CD4-positive, alpha-beta T cell (primary cell): ENCODE measurements around the gene PDLIM5. TPM values are rescaled to one million over a fixed set of nuclear protein-coding genes. Genes with fewer than 3 reads are reported as not detected.

Source experiments
- ATAC-seq: fragments of 200-7000 bp; cut with Tn5 transposase; one replicate; pipeline ENCODE4 v1.10.0; 2022; ENCODE audit warnings: mild to moderate bottlenecking; ENCODE audit not compliant: poor library complexity
- CTCF ChIA-PET: fragments of 350-600 bp; sonication (Branson Sonifier 250); formaldehyde crosslinking; loops from one replicate; lab custom pipeline; 2021; ENCODE audit warnings: antibody characterized with exemption, inconsistent platforms; lab: Charles Lee
- POLR2A ChIA-PET: fragments of 350-600 bp; sonication (Branson Sonifier 250); formaldehyde crosslinking; loops from one replicate; lab custom pipeline; 2021; ENCODE audit warnings: antibody characterized with exemption, inconsistent platforms; lab: Charles Lee
- DNase-seq, 14 experiments: peaks; one replicate each; pipeline ENCODE4 v3.0.0-alpha.2; 2013 to 2020; ENCODE audit warnings: mixed read lengths in 2 of 14
- H3K27ac ChIP-seq, 2 donors: one replicate each; pipeline versions ENCODE4 v1.5.1 to v1.7.0; 2013; ENCODE audit warnings: low read length in 2 of 2, low read depth in 1 of 2, mild to moderate bottlenecking in 1 of 2
- H3K27me3 ChIP-seq, 2 experiments: 1 replicate in 1 of 2; 2 replicates in 1 of 2; pipeline versions ENCODE4 v1.6.1 to v1.7.0; 2013; ENCODE audit warnings: low read length in 2 of 2, control low read depth in 1 of 2, mild to moderate bottlenecking in 1 of 2, moderate library complexity in 1 of 2; ENCODE audit not compliant: insufficient read depth in 2 of 2, control insufficient read depth in 1 of 2
- H3K36me3 ChIP-seq: one replicate; pipeline ENCODE4 v1.6.1; 2013; ENCODE audit warnings: low read length, control low read depth; ENCODE audit not compliant: insufficient read depth
- H3K4me1 ChIP-seq: one replicate; pipeline ENCODE4 v1.6.1; 2013; ENCODE audit warnings: low read length, control low read depth; ENCODE audit not compliant: insufficient read depth
- H3K4me3 ChIP-seq: one replicate; pipeline ENCODE4 v1.5.1; 2013; ENCODE audit warnings: mild to moderate bottlenecking, low read length, moderate library complexity
- H3K9me3 ChIP-seq, 2 experiments: 1 replicate in 1 of 2; 2 replicates in 1 of 2; pipeline versions ENCODE4 v1.6.1 to v1.7.0; 2013; ENCODE audit warnings: low read length in 2 of 2, mild to moderate bottlenecking in 2 of 2, control low read depth in 1 of 2, moderate library complexity in 1 of 2; ENCODE audit not compliant: control insufficient read depth in 1 of 2, insufficient read depth in 1 of 2
- H3K27ac Mint-ChIP-seq: one replicate; pipeline ENCODE4 v1.8.0; 2020; ENCODE audit warnings: mixed read lengths
- H3K27me3 Mint-ChIP-seq: one replicate; pipeline ENCODE4 v1.8.0; 2021; ENCODE audit warnings: mixed read lengths
- H3K36me3 Mint-ChIP-seq: one replicate; pipeline ENCODE4 v1.8.0; 2021; ENCODE audit warnings: low read depth, mixed read lengths
- H3K4me1 Mint-ChIP-seq: one replicate; pipeline ENCODE4 v1.8.0; 2021; ENCODE audit warnings: low read depth, mixed read lengths
- H3K4me3 Mint-ChIP-seq: one replicate; pipeline ENCODE4 v1.8.0; 2020; ENCODE audit warnings: mild to moderate bottlenecking, mixed read lengths
- H3K9me3 Mint-ChIP-seq: one replicate; pipeline ENCODE4 v1.8.0; 2020; ENCODE audit warnings: mixed read lengths
- CTCF ChIP-seq: fragments of 200-600 bp; IDR thresholded peaks from one replicate; pipeline ENCODE4 v1.8.0; 2022; ENCODE audit warnings: antibody characterized with exemption, mild to moderate bottlenecking
- intact Hi-C, 2 experiments: fragments of 100-400 bp; cut with DNase I in 1 of 2; cut with micrococcal nuclease in 1 of 2; formaldehyde crosslinking; loops; one replicate each; pipeline versions ENCODE4 v1.15.1 to v1.9.0; 2023 to 2025; cut with DNase I, micrococcal nuclease
- total RNA-seq, 174 experiments: library from RNA in 2 of 174; stranded (reverse) in 2 of 174; gene quantifications; one replicate each; pipeline ENCODE4 v1.2.3 and lab custom pipeline; 2021 to 2026

Gene PDLIM5
- total RNA-seq, 2 experiments from 2014 or later: 23.0 to 23.1 TPM

DNA sequence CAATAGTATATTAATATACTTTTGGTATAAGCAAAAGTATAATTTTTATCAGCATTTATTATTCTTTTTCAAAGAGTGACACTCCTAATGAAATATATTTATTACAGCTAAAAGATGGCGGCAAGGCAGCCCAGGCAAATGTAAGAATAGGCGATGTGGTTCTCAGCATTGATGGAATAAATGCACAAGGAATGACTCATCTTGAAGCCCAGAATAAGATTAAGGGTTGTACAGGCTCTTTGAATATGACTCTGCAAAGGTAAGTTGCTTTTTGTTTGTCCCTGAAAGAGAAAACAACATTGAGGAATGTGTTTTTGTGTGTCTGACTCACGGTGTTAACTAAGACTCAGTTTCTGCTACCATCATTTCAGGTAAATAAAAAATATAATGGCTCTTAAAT, 71.9 kb downstream of the PDLIM5 start:
- no peak for ATAC-seq
- no peaks in the 10 kb centered on the region for H3K9me3 Mint-ChIP-seq
- H3K27ac Mint-ChIP-seq: no peak overlapping the region
- Histone ChIP-seq H3K4me3 (no peak overlapping the region), H3K27ac (no peak overlapping the region), H3K9me3 (no peaks in the 10 kb centered on the region), H3K4me1 (no peaks in the 10 kb centered on the region), H3K36me3 (no peaks in the 10 kb centered on the region), H3K27me3 (no peaks in the 10 kb centered on the region)
- no peak for TF ChIP-seq CTCF
- peaks cover 12% of the 10 kb centered on the region for H3K36me3 Mint-ChIP-seq
- intact Hi-C loops: no loop called here
- ChIA-PET CTCF (no interaction called here), POLR2A (no interaction called here)
- no peak overlapping the region for H3K4me3 Mint-ChIP-seq
- peaks cover 19% of the 10 kb centered on the region for H3K4me1 Mint-ChIP-seq
- DNase-seq: no peak
- H3K27me3 Mint-ChIP-seq: no peaks in the 10 kb centered on the region

DNA sequence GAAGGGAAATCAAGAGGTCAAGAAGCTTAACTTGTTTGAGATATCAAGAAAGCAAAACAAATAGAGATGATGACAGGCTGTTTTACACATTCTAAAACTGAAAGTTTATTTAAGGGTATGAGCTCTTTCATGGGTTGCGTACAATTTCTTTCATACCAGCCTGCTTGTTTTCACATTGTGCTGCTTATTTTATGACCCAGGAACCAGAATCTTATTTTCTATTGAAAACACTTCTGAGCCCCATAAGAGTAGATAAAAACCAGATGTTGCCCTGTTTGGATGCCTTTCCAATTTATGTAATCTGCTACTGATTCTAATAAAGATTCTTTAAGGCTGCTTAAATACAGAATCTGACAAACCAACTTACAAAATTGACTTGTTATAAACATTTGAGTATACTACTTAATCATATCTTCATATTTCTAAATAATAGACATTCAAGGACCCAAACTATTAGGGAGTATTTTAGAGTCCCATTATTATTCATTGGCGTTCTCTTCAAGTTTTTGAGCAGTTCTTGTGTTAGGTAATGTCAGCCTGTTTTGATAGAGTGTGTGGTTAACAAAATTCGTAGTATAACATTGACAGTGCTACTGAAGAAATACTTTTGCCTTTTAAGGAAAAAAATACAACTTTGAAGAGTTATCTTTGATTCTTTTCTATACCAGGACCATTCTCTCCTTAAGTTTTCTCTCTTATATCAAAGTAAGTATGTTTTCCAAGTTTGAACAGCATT, 74.4 kb downstream of the PDLIM5 start:
- Mint-ChIP-seq H3K4me3 (no peak overlapping the region), H3K9me3 (no peaks in the 10 kb centered on the region), H3K36me3 (peaks cover 12% of the 10 kb centered on the region), H3K4me1 (no peaks in the 10 kb centered on the region), H3K27me3 (no peaks in the 10 kb centered on the region), H3K27ac (no peak overlapping the region)
- H3K4me1 ChIP-seq: no peaks in the 10 kb centered on the region
- ATAC-seq (no peak), DNase-seq (no peak)
- intact Hi-C loops: no loop called here
- H3K4me3 ChIP-seq: no peak overlapping the region
- POLR2A ChIA-PET: no interaction called here
- H3K36me3 ChIP-seq: no peaks in the 10 kb centered on the region
- no peaks in the 10 kb centered on the region for H3K9me3 ChIP-seq
- CTCF ChIA-PET: interaction anchor here (0.7 kb wide), 1 partner anchor 170 kb away, joined by 3 read pairs; no protein-coding TSS in a partner anchor
- no peaks in the 10 kb centered on the region for H3K27me3 ChIP-seq
- H3K27ac ChIP-seq: no peak overlapping the region
- TF ChIP-seq CTCF: no peak

DNA sequence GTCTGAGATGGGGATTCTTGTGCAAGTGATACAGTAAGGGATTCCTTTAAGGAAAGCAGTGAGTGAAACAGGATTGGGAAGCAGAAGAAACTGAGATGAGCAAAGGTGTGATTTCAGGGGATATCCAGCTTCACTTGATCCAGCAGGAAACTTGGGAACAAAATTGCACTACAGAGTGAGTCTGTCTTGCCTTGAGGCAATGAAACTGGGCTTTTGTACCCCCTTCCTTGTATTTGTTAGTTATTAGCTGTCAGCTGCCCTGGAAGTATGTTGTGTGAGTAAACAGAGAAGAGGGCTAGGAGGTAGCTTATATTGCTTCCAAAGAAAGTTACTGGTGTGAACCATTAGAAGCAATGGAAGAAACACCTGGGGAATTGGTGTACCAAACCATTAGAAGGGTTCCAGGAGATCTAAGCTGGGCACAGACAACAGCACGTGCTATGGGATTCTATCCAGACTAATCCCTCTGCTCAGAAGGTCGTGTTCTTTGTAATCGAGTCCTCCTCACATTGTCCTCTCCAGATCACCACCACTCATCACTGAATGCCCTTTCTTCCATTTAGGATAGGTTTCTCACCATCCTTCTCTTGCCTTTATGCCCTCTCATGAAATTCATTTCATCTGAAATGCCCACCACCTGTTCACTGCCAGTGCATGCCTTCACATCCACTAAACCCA, 76.0 kb downstream of the PDLIM5 start:
- intact Hi-C loops: no loop called here
- ATAC-seq: no peak
- ChIA-PET CTCF (no interaction called here), POLR2A (no interaction called here)
- H3K27ac Mint-ChIP-seq: no peak overlapping the region
- peaks cover 12% of the 10 kb centered on the region for H3K36me3 Mint-ChIP-seq
- H3K9me3 Mint-ChIP-seq: no peaks in the 10 kb centered on the region
- H3K9me3 ChIP-seq: no peaks in the 10 kb centered on the region
- TF ChIP-seq CTCF: no peak
- no peaks in the 10 kb centered on the region for H3K27me3 Mint-ChIP-seq
- H3K4me1 Mint-ChIP-seq: no peaks in the 10 kb centered on the region
- no peak overlapping the region for H3K4me3 ChIP-seq
- no peaks in the 10 kb centered on the region for H3K4me1 ChIP-seq
- no peaks in the 10 kb centered on the region for H3K36me3 ChIP-seq
- no peak overlapping the region for H3K4me3 Mint-ChIP-seq
- H3K27ac ChIP-seq: no peak overlapping the region
- no peak for DNase-seq
- no peaks in the 10 kb centered on the region for H3K27me3 ChIP-seq
